H1 (cell line): ENCODE results near the gene PPP1R12A. TPM values are rescaled to one million over a fixed set of nuclear protein-coding genes. Genes with fewer than 3 reads are reported as not detected.
A peak's percentile ranks its signal among the peaks of the same experiment; 100 is the strongest.

Experiments used
- CTCF ChIA-PET: fragments of 300-600 bp; sonication (Branson Sonifier 250); formaldehyde crosslinking; loops from one replicate; lab custom pipeline; 2021; ENCODE audit not compliant: partially characterized antibody; lab: Charles Lee
- POLR2A ChIA-PET: fragments of 300-600 bp; sonication (Branson Sonifier 250); formaldehyde crosslinking; loops from one replicate; lab custom pipeline; 2021; ENCODE audit warnings: inconsistent platforms; ENCODE audit not compliant: partially characterized antibody; lab: Charles Lee
- DNase-seq, 2 experiments: peaks; one replicate each; pipeline versions ENCODE4 v3.0.0 to v3.0.0-alpha.2; 2010 to 2022; ENCODE audit warnings: low spot score in 2 of 2, low read depth in 1 of 2, mixed read lengths in 1 of 2
- FAIRE-seq: peaks from 2 replicates; lab custom pipeline; 2011; peaks lifted over from hg19 to GRCh38; lab: Jason Lieb, UNC
- H2AFZ ChIP-seq: 2 replicates; pipeline ENCODE4 v1.8.1; 2012; ENCODE audit warnings: low read length, inconsistent platforms
- H2AK5ac ChIP-seq: 2 replicates; pipeline ENCODE4 v1.6.1; 2013; ENCODE audit warnings: low read depth, low read length
- H2BK120ac ChIP-seq: replicated peaks from 2 replicates; pipeline ENCODE3; 2013; ENCODE audit warnings: low read depth, low read length, inconsistent platforms
- H2BK12ac ChIP-seq: 2 replicates; pipeline ENCODE4 v1.6.1; 2013; ENCODE audit warnings: low read depth, low read length
- H2BK15ac ChIP-seq: 2 replicates; pipeline ENCODE4 v1.6.1; 2013; ENCODE audit warnings: low read length
- H2BK20ac ChIP-seq: 2 replicates; pipeline ENCODE4 v1.6.1; 2013; ENCODE audit warnings: low read length
- H2BK5ac ChIP-seq: 2 replicates; pipeline ENCODE4 v1.6.1; 2013; ENCODE audit warnings: low read depth, low read length
- H3K14ac ChIP-seq: 2 replicates; pipeline ENCODE4 v1.6.1; 2013; ENCODE audit warnings: inconsistent platforms; ENCODE audit not compliant: insufficient read length
- H3K18ac ChIP-seq: 2 replicates; pipeline ENCODE4 v1.6.1; 2013; ENCODE audit warnings: low read length; ENCODE audit errors: extremely low read depth
- H3K23ac ChIP-seq: 2 replicates; pipeline ENCODE4 v1.6.1; 2013; ENCODE audit warnings: inconsistent platforms; ENCODE audit not compliant: insufficient read length
- H3K23me2 ChIP-seq: 2 replicates; pipeline ENCODE4 v1.6.1; 2013; ENCODE audit warnings: low read depth, low read length
- H3K27ac ChIP-seq: 2 replicates; pipeline ENCODE4 v1.6.1; 2011; ENCODE audit warnings: low read depth, low read length, inconsistent platforms
- H3K27me3 ChIP-seq, 4 experiments: replicated peaks in 1 of 4; 1 replicate in 1 of 4; 2 replicates in 3 of 4; pipeline versions ENCODE4 v1.6.1 to v1.8.1; 2011 to 2013; ENCODE audit warnings: low read length in 3 of 4, mild to moderate bottlenecking in 3 of 4, inconsistent platforms in 2 of 4, mixed read lengths in 2 of 4, moderate library complexity in 1 of 4; ENCODE audit not compliant: control insufficient read depth in 3 of 4, insufficient read depth in 3 of 4; ENCODE audit errors: extremely low read depth in 1 of 4
- H3K36me3 ChIP-seq, 4 experiments: 2 replicates each; pipeline versions ENCODE4 v1.6.1 to v1.8.1; 2011 to 2013; ENCODE audit warnings: mild to moderate bottlenecking in 4 of 4, low read length in 3 of 4, moderate library complexity in 2 of 4, control low read depth in 1 of 4, inconsistent platforms in 1 of 4; ENCODE audit not compliant: insufficient read depth in 4 of 4, control insufficient read depth in 2 of 4
- H3K4ac ChIP-seq: replicated peaks from 2 replicates; pipeline ENCODE3; 2013; ENCODE audit warnings: low read length, low read depth, mixed read lengths, inconsistent platforms; ENCODE audit not compliant: insufficient read length
- H3K4me1 ChIP-seq, 4 experiments: replicated peaks in 1 of 4; 1 replicate in 1 of 4; 2 replicates in 3 of 4; pipeline versions ENCODE4 v1.6.1 to v1.8.1; 2011 to 2013; ENCODE audit warnings: low read length in 3 of 4, inconsistent platforms in 2 of 4, mixed read lengths in 1 of 4; ENCODE audit not compliant: insufficient read depth in 4 of 4, control insufficient read depth in 3 of 4
- H3K4me2 ChIP-seq, 2 experiments: 2 replicates each; pipeline versions ENCODE4 v1.6.1 to v1.8.1; 2011 to 2013; ENCODE audit warnings: low read depth in 2 of 2, low read length in 2 of 2, control low read depth in 1 of 2, inconsistent platforms in 1 of 2, mild to moderate bottlenecking in 1 of 2; ENCODE audit not compliant: insufficient read depth in 1 of 2
- H3K4me3 ChIP-seq, 4 experiments: fragments of 200-600, 300-600 bp in 1 of 4; sonication (generic), shearing (Covaris generic), sonication (Bioruptor Twin) in 1 of 4; 2 replicates each; pipeline versions ENCODE4 v1.5.1 to v1.8.1; 2011 to 2016; ENCODE audit warnings: low read length in 4 of 4, low read depth in 3 of 4, control low read depth in 2 of 4, inconsistent platforms in 2 of 4, mild to moderate bottlenecking in 2 of 4, mixed read lengths in 1 of 4, moderate library complexity in 1 of 4; ENCODE audit not compliant: insufficient read depth in 2 of 4; ENCODE audit errors: extremely low read depth in 1 of 4
- H3K56ac ChIP-seq: replicated peaks from 2 replicates; pipeline ENCODE3; 2013; ENCODE audit warnings: low read depth, mild to moderate bottlenecking, mixed read lengths, low read length, inconsistent platforms; ENCODE audit not compliant: insufficient read length
- H3K79me1 ChIP-seq: 2 replicates; pipeline ENCODE4 v1.6.1; 2013; ENCODE audit warnings: low read depth, low read length, control low read depth
- H3K79me2 ChIP-seq, 2 experiments: 2 replicates each; pipeline versions ENCODE4 v1.6.1 to v1.8.1; 2012 to 2013; ENCODE audit warnings: low read length in 2 of 2, mild to moderate bottlenecking in 2 of 2, inconsistent platforms in 1 of 2; ENCODE audit not compliant: insufficient read depth in 2 of 2, control insufficient read depth in 1 of 2
- H3K9ac ChIP-seq, 4 experiments: replicated peaks in 1 of 4; 1 replicate in 1 of 4; 2 replicates in 3 of 4; pipeline versions ENCODE4 v1.6.1 to v1.8.1; 2011 to 2013; ENCODE audit warnings: low read depth in 3 of 4, low read length in 3 of 4, control low read depth in 2 of 4, mild to moderate bottlenecking in 2 of 4, moderate library complexity in 2 of 4, inconsistent platforms in 1 of 4; ENCODE audit errors: extremely low read depth in 1 of 4
- H3K9me3 ChIP-seq, 2 experiments: 2 replicates each; pipeline versions ENCODE4 v1.6.1 to v1.8.1; 2012 to 2013; ENCODE audit warnings: mild to moderate bottlenecking in 2 of 2, moderate library complexity in 2 of 2, control low read depth in 1 of 2, inconsistent platforms in 1 of 2, low read depth in 1 of 2, low read length in 1 of 2, mixed read lengths in 1 of 2; ENCODE audit not compliant: insufficient read depth in 2 of 2
- H4K20me1 ChIP-seq, 2 experiments: replicated peaks in 1 of 2; 2 replicates each; pipeline versions ENCODE3 to v1.8.1; 2011 to 2013; ENCODE audit warnings: inconsistent platforms in 2 of 2, low read length in 2 of 2, mild to moderate bottlenecking in 1 of 2; ENCODE audit not compliant: insufficient read depth in 2 of 2, control insufficient read depth in 1 of 2
- H4K5ac ChIP-seq: 2 replicates; pipeline ENCODE4 v1.6.1; 2013; ENCODE audit warnings: low read length, low read depth, mixed read lengths, inconsistent platforms; ENCODE audit not compliant: insufficient read length
- H4K8ac ChIP-seq: 2 replicates; pipeline ENCODE4 v1.8.0; 2013; ENCODE audit warnings: mild to moderate bottlenecking, moderate library complexity, low read length, inconsistent platforms; ENCODE audit not compliant: insufficient read depth; ENCODE audit errors: extremely low read depth
- H4K91ac ChIP-seq: replicated peaks from 2 replicates; pipeline ENCODE3; 2013; ENCODE audit warnings: low read length, mixed read lengths, inconsistent platforms; ENCODE audit not compliant: insufficient read length
- CEBPB ChIP-seq: IDR thresholded peaks from 2 replicates; pipeline ENCODE4 v1.6.1; 2012; ENCODE audit warnings: low read depth, low read length
- FOSL1 ChIP-seq: IDR thresholded peaks from 2 replicates; pipeline ENCODE4 v1.6.1; 2011; ENCODE audit warnings: mild to moderate bottlenecking, low read depth, low read length, moderate library complexity; ENCODE audit not compliant: insufficient read depth
- GABPA ChIP-seq: IDR thresholded peaks from 2 replicates; pipeline ENCODE4 v1.6.1; 2011; ENCODE audit warnings: mild to moderate bottlenecking, low read length, moderate library complexity, borderline replicate concordance; ENCODE audit not compliant: insufficient read depth
- GTF2F1 ChIP-seq: IDR thresholded peaks from 2 replicates; pipeline ENCODE4 v1.6.1; 2012; ENCODE audit warnings: low read depth, low read length, improper control_type of control experiment, borderline replicate concordance
- KDM4A ChIP-seq: IDR thresholded peaks from one replicate; pipeline ENCODE4 v1.7.1; 2012; ENCODE audit warnings: low read depth, mild to moderate bottlenecking, moderate library complexity, low read length, inconsistent platforms; ENCODE audit not compliant: severe bottlenecking
- MAX ChIP-seq: IDR thresholded peaks from 2 replicates; pipeline ENCODE4 v1.6.1; 2012; ENCODE audit warnings: inconsistent platforms
- POLR2AphosphoS5 ChIP-seq: IDR thresholded peaks from 2 replicates; pipeline ENCODE4 v1.6.1; 2011; ENCODE audit warnings: low read depth, low read length
- SP1 ChIP-seq: IDR thresholded peaks from 2 replicates; pipeline ENCODE4 v1.6.1; 2011; ENCODE audit warnings: low read depth, low read length
- SP4 ChIP-seq: IDR thresholded peaks from 2 replicates; pipeline ENCODE4 v1.6.1; 2012; ENCODE audit warnings: low read length, inconsistent platforms
- TAF7 ChIP-seq: optimal IDR thresholded peaks from 2 replicates; pipeline ENCODE3; 2011; ENCODE audit warnings: low read depth, mild to moderate bottlenecking, inconsistent platforms, low read length, moderate library complexity, borderline replicate concordance
- USF2 ChIP-seq: IDR thresholded peaks from 2 replicates; pipeline ENCODE4 v1.6.1; 2011; ENCODE audit warnings: low read length, improper control_type of control experiment
- WGBS, 2 experiments: shearing (Covaris generic) in 1 of 2; methylation state at CpG; one replicate each; pipeline versions ENCODE4 v1.1.6 to v1.1.7; 2013 to 2015; ENCODE audit warnings: low lambda C conversion rate in 2 of 2, mixed read lengths in 2 of 2, inconsistent platforms in 1 of 2, low coverage in 1 of 2, missing lambda C conversion rate in 1 of 2; ENCODE audit not compliant: insufficient replicate concordance in 2 of 2, insufficient coverage in 1 of 2, insufficient read length in 1 of 2; ENCODE audit errors: extremely low coverage in 1 of 2, missing lambda C conversion rate in 1 of 2; 5-methylcytosine and 5-hydroxymethylcytosine counted together
- polyA plus RNA-seq, 7 experiments: library from polyadenylated mRNA; depleted of rRNA in 3 of 7; stranded (reverse) in 5 of 7; unstranded in 2 of 7; fragments of >200 nt in 5 of 7; fragments of 200-250 nt in 2 of 7; gene quantifications; 1 replicate in 5 of 7; 2 replicates in 1 of 7; 4 replicates in 1 of 7; pipeline versions ENCODE4 v1.2.1 to v1.2.3, GENCODE V29; 2011 to 2013; ENCODE audit warnings: missing spikeins in 2 of 7, mixed read lengths in 2 of 7
- total RNA-seq: library from RNA; stranded (reverse); fragmentation: NEBNext Ultra II Directional; extraction: Animal tissue kit (Norgen Biotek cat#: 25700); gene quantifications from 2 replicates; pipeline ENCODE4 v1.2.1, GENCODE V29; 2021

Gene PPP1R12A
- total and polyA plus RNA-seq, 2 of the 8 experiments (the other 6 are each of a cell fraction or from before 2014, with no cell fraction given): 14.7 to 81.5 TPM

GRCh38 chr12:79983986-79984620 lies 49.2 kb upstream of the PPP1R12A start:
- Histone ChIP-seq H4K20me1 (no peaks in the 10 kb centered on the region), H3K14ac (no peak overlapping the region), H2BK20ac (no peak overlapping the region), H2AK5ac (no peak overlapping the region), H2BK5ac (no peak overlapping the region), H3K4me2 (no peak overlapping the region), H2BK120ac (no peak overlapping the region), H3K4me3 (no peak overlapping the region), H3K9ac (no peak overlapping the region), H4K5ac (no peak overlapping the region), H3K18ac (no peak overlapping the region), H3K36me3 (no peaks in the 10 kb centered on the region), H2BK12ac (no peak overlapping the region), H3K23me2 (no peaks in the 10 kb centered on the region; the same call in 1 of the 2 replicates), H3K4ac (no peak overlapping the region), H2AFZ (peak overlapping the region; percentile 85), H3K79me1 (no peaks in the 10 kb centered on the region), H4K91ac (no peak overlapping the region), H4K8ac (no peak overlapping the region; the same call in 1 of the 2 replicates), H3K27ac (no peak overlapping the region), H3K79me2 (no peaks in the 10 kb centered on the region), H2BK15ac (no peak overlapping the region), H3K4me1 (no peaks in the 10 kb centered on the region; a peak in 1 of 7 replicates), H3K9me3 (no peaks in the 10 kb centered on the region), H3K27me3 (no peaks in the 10 kb centered on the region), H3K23ac (no peak overlapping the region), H3K56ac (no peak overlapping the region)
- TF ChIP-seq KDM4A (no peak), FOSL1 (no peak), TAF7 (no peak), SP4 (no peak), GTF2F1 (no peak), SP1 (no peak), MAX (no peak), POLR2AphosphoS5 (no peak), CEBPB (no peak), USF2 (no peak), GABPA (no peak)
- DNase-seq (no peak), FAIRE-seq (no peak)
- ChIA-PET CTCF (interaction anchor here (1.1 to 1.2 kb wide), 2 partner anchors 22 to 96 kb away, joined by 3 to 4 read pairs; no protein-coding TSS in a partner anchor), POLR2A (interaction anchor here (1.0 kb wide), 1 partner anchor 49 kb away, joined by 3 read pairs; the partner anchor contains the start of gene PPP1R12A)
- WGBS, 2 experiments: 89% methylated on average over 6 of the region's 6 CpGs; no CpG with 5 or more reads in 1 of the 2 experiments
